Osteocyte (in vitro differentiated cells): ENCODE data around the gene INPP4B. TPM values are rescaled to one million over a fixed set of nuclear protein-coding genes. Genes with fewer than 3 reads are reported as not detected.
A peak's percentile ranks its signal among the peaks of the same experiment; 100 is the strongest.

Source experiments
- DNase-seq: peaks from one replicate; pipeline ENCODE4 v3.0.0; 2021; ENCODE audit warnings: mixed read lengths; ENCODE audit not compliant: unreplicated experiment; ENCODE audit errors: extremely low spot score
- H3K27ac Mint-ChIP-seq: one replicate; pipeline ENCODE4 v1.8.0; 2021; ENCODE audit warnings: mild to moderate bottlenecking, mixed read lengths; ENCODE audit not compliant: unreplicated experiment
- H3K27me3 Mint-ChIP-seq: one replicate; pipeline ENCODE4 v1.8.0; 2021; ENCODE audit warnings: mixed read lengths; ENCODE audit not compliant: unreplicated experiment
- H3K36me3 Mint-ChIP-seq: one replicate; pipeline ENCODE4 v1.8.0; 2021; ENCODE audit warnings: mixed read lengths; ENCODE audit not compliant: unreplicated experiment
- H3K4me1 Mint-ChIP-seq: one replicate; pipeline ENCODE4 v1.8.0; 2021; ENCODE audit warnings: mixed read lengths; ENCODE audit not compliant: unreplicated experiment
- H3K4me3 Mint-ChIP-seq: one replicate; pipeline ENCODE4 v1.8.0; 2021; ENCODE audit warnings: mild to moderate bottlenecking, moderate library complexity, mixed read lengths; ENCODE audit not compliant: unreplicated experiment
- H3K9me3 Mint-ChIP-seq: one replicate; pipeline ENCODE4 v1.8.0; 2021; ENCODE audit warnings: mixed read lengths; ENCODE audit not compliant: unreplicated experiment
- total RNA-seq: library from RNA; stranded (reverse); gene quantifications from 2 replicates; pipeline ENCODE4 v1.2.1, GENCODE V29; 2021
- TF ChIP-seq, protein P1 (sequence below): fragments of 200-600 bp; sonication (generic); IDR thresholded peaks from 2 replicates; pipeline ENCODE4 v1.5.0; 2021; ENCODE audit warnings: antibody characterized with exemption, mild to moderate bottlenecking, moderate library complexity

Gene INPP4B
- total RNA-seq, 1 donor from 2014 or later, result 10.9 TPM

DNA sequence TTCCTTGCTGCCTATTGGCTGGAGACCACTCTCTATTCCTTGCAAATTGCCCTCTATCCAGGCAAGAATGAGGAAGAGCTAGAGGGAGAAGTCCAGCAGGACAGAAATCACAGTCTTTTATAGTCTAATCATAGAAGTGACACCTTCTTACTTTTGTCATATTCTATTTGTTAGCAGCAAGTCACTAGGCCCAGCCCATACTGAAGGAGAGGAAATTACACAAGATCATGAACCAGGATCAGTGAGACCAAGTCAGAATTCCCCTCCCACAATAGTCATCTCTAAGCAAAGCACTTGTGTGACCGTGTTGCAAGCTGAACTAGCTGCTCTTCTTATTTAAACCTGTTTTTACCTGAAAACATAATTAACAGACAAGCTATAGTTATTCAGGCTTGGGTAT is 317.7 kb downstream of the INPP4B start:
- TF ChIP-seq, protein P1, sequence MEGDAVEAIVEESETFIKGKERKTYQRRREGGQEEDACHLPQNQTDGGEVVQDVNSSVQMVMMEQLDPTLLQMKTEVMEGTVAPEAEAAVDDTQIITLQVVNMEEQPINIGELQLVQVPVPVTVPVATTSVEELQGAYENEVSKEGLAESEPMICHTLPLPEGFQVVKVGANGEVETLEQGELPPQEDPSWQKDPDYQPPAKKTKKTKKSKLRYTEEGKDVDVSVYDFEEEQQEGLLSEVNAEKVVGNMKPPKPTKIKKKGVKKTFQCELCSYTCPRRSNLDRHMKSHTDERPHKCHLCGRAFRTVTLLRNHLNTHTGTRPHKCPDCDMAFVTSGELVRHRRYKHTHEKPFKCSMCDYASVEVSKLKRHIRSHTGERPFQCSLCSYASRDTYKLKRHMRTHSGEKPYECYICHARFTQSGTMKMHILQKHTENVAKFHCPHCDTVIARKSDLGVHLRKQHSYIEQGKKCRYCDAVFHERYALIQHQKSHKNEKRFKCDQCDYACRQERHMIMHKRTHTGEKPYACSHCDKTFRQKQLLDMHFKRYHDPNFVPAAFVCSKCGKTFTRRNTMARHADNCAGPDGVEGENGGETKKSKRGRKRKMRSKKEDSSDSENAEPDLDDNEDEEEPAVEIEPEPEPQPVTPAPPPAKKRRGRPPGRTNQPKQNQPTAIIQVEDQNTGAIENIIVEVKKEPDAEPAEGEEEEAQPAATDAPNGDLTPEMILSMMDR, result no peak
- H3K27ac Mint-ChIP-seq, result no peak overlapping the region
- no peak overlapping the region for H3K4me3 Mint-ChIP-seq
- no peaks in the 10 kb centered on the region for H3K36me3 Mint-ChIP-seq
- DNase-seq, result no peak
- H3K9me3 Mint-ChIP-seq, result peaks cover 7% of the 10 kb centered on the region
- no peaks in the 10 kb centered on the region for H3K4me1 Mint-ChIP-seq
- no peaks in the 10 kb centered on the region for H3K27me3 Mint-ChIP-seq

GRCh38 chr4:142523111-142523510 is 323.0 kb downstream of the INPP4B start:
- Mint-ChIP-seq H3K9me3 (peaks cover 5% of the 10 kb centered on the region), H3K27ac (no peak overlapping the region), H3K4me3 (no peak overlapping the region), H3K36me3 (no peaks in the 10 kb centered on the region), H3K27me3 (no peaks in the 10 kb centered on the region), H3K4me1 (no peaks in the 10 kb centered on the region)
- no peak for DNase-seq
- TF ChIP-seq, protein P1, result no peak

DNA sequence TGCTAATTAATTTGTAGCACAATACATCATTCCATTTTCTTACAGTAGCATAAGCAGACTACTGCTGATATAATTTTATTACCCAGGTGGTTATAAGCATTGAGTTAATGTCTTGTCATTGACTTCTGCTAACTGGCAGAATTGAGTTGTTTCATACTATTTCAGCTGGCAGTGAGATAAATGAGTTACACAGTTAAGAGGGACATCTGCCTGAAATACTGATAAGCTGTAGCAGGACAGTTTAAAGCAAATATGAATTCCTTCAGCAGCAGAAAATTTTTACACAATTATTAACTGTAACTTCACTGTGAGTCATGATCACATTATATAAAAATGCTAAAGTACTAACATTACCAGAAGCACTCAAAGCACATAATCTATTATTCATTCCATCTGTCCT is 326.8 kb downstream of the INPP4B start:
- DNase-seq, result no peak
- H3K4me1 Mint-ChIP-seq, result peaks cover 6% of the 10 kb centered on the region
- H3K4me3 Mint-ChIP-seq, result no peak overlapping the region
- H3K27ac Mint-ChIP-seq, result no peak overlapping the region
- no peaks in the 10 kb centered on the region for H3K36me3 Mint-ChIP-seq
- no peaks in the 10 kb centered on the region for H3K27me3 Mint-ChIP-seq
- no peaks in the 10 kb centered on the region for H3K9me3 Mint-ChIP-seq
- TF ChIP-seq, protein P1, result no peak

- TF ChIP-seq, protein P1, result no peak
- H3K27ac Mint-ChIP-seq, result peak overlapping the region; percentile 13
- H3K36me3 Mint-ChIP-seq, result no peaks in the 10 kb centered on the region
- H3K9me3 Mint-ChIP-seq, result no peaks in the 10 kb centered on the region
- no peak for DNase-seq
- no peaks in the 10 kb centered on the region for H3K27me3 Mint-ChIP-seq
- H3K4me3 Mint-ChIP-seq, result no peak overlapping the region
- H3K4me1 Mint-ChIP-seq, result peaks cover 6% of the 10 kb centered on the region
Observed at GRCh38 chr4:142516686-142517526, 329.2 kb downstream of the INPP4B start.

- H3K27me3 Mint-ChIP-seq, result no peaks in the 10 kb centered on the region
Observed at GRCh38 chr4:142512161-142512560, 333.9 kb downstream of the INPP4B start.

More at GRCh38 chr4:142512161-142512560, 333.9 kb downstream of the INPP4B start:
- Mint-ChIP-seq H3K4me3 (no peak overlapping the region), H3K4me1 (peaks cover 6% of the 10 kb centered on the region), H3K36me3 (no peaks in the 10 kb centered on the region), H3K9me3 (no peaks in the 10 kb centered on the region), H3K27ac (no peak overlapping the region)
- DNase-seq, result no peak
- TF ChIP-seq, protein P1, result no peak
